H9 (cell line): Measurements from ENCODE around the gene CEP44. TPM values are rescaled to one million over a fixed set of nuclear protein-coding genes. Genes with fewer than 3 reads are reported as not detected.

Experiments
- DNase-seq: peaks from one replicate; pipeline ENCODE4 v3.0.0-alpha.2; 2017
- H2AFZ ChIP-seq: one replicate; pipeline ENCODE4 v1.6.1; 2013; ENCODE audit warnings: mild to moderate bottlenecking, low read length, control low read depth, moderate library complexity
- H2AK5ac ChIP-seq: 2 replicates; pipeline ENCODE4 v1.6.1; 2013; ENCODE audit warnings: low read length, control low read depth, mixed read lengths; ENCODE audit not compliant: insufficient read length
- H2BK120ac ChIP-seq: one replicate; pipeline ENCODE4 v1.6.1; 2013; ENCODE audit warnings: low read depth, mild to moderate bottlenecking, low read length, control low read depth, inconsistent platforms; ENCODE audit not compliant: poor library complexity, severe bottlenecking
- H2BK12ac ChIP-seq: 2 replicates; pipeline ENCODE4 v1.6.1; 2013; ENCODE audit warnings: low read length, control low read depth, mixed read lengths, low read depth; ENCODE audit not compliant: insufficient read length
- H2BK15ac ChIP-seq: 2 replicates; pipeline ENCODE4 v1.6.1; 2013; ENCODE audit warnings: low read depth, low read length, control low read depth
- H2BK20ac ChIP-seq: one replicate; pipeline ENCODE4 v1.6.1; 2013; ENCODE audit warnings: low read depth, mild to moderate bottlenecking, low read length, control low read depth, inconsistent platforms; ENCODE audit not compliant: poor library complexity, severe bottlenecking
- H2BK5ac ChIP-seq: 2 replicates; pipeline ENCODE4 v1.6.1; 2013; ENCODE audit warnings: low read length, control low read depth, mixed read lengths; ENCODE audit not compliant: insufficient read length
- H3K14ac ChIP-seq: 2 replicates; pipeline ENCODE4 v1.6.1; 2013; ENCODE audit warnings: low read length, control low read depth; ENCODE audit not compliant: insufficient read depth
- H3K18ac ChIP-seq: 2 replicates; pipeline ENCODE4 v1.6.1; 2013; ENCODE audit warnings: low read depth, mild to moderate bottlenecking, mixed read lengths, low read length, control low read depth; ENCODE audit not compliant: insufficient read length
- H3K23ac ChIP-seq: 2 replicates; pipeline ENCODE4 v1.6.1; 2013; ENCODE audit warnings: low read length, control low read depth, mixed read lengths, low read depth; ENCODE audit not compliant: insufficient read length
- H3K23me2 ChIP-seq: 2 replicates; pipeline ENCODE4 v1.6.1; 2013; ENCODE audit warnings: low read depth, mild to moderate bottlenecking, mixed read lengths, low read length, control low read depth; ENCODE audit not compliant: insufficient read length, poor library complexity, severe bottlenecking
- H3K27ac ChIP-seq: 2 replicates; pipeline ENCODE4 v1.5.1; 2013; ENCODE audit warnings: low read length, control low read depth, mixed read lengths, low read depth; ENCODE audit not compliant: insufficient read length
- H3K27me3 ChIP-seq: 2 replicates; pipeline ENCODE4 v1.6.1; 2013; ENCODE audit warnings: low read length, control low read depth, inconsistent platforms; ENCODE audit not compliant: insufficient read depth
- H3K4ac ChIP-seq: 2 replicates; pipeline ENCODE4 v1.6.1; 2013; ENCODE audit warnings: low read depth, mild to moderate bottlenecking, control low read depth, inconsistent platforms, low read length, moderate library complexity
- H3K4me1 ChIP-seq: 2 replicates; pipeline ENCODE4 v1.6.1; 2013; ENCODE audit warnings: low read length, control low read depth, inconsistent platforms; ENCODE audit not compliant: insufficient read depth
- H3K4me2 ChIP-seq: 2 replicates; pipeline ENCODE4 v1.6.1; 2013; ENCODE audit warnings: low read length, control low read depth, mixed read lengths; ENCODE audit not compliant: insufficient read length, insufficient read depth
- H3K56ac ChIP-seq: 2 replicates; pipeline ENCODE4 v1.6.1; 2013; ENCODE audit warnings: low read depth, mild to moderate bottlenecking, mixed read lengths, low read length, control low read depth; ENCODE audit not compliant: insufficient read length
- H3K79me1 ChIP-seq: 2 replicates; pipeline ENCODE4 v1.6.1; 2013; ENCODE audit warnings: low read depth, mild to moderate bottlenecking, moderate library complexity, low read length, control low read depth, inconsistent platforms; ENCODE audit not compliant: insufficient read depth, poor library complexity, severe bottlenecking
- H3K79me2 ChIP-seq: 2 replicates; pipeline ENCODE4 v1.6.1; 2013; ENCODE audit warnings: low read length, control low read depth, inconsistent platforms; ENCODE audit not compliant: insufficient read depth
- H3K9ac ChIP-seq: 2 replicates; pipeline ENCODE4 v1.6.1; 2013; ENCODE audit warnings: low read length, control low read depth, mixed read lengths; ENCODE audit not compliant: insufficient read length; ENCODE audit errors: extremely low read depth
- H3K9me3 ChIP-seq: one replicate; pipeline ENCODE4 v1.6.1; 2013; ENCODE audit warnings: low read depth, low read length, inconsistent platforms; ENCODE audit not compliant: control insufficient read depth
- H3T11ph ChIP-seq: one replicate; pipeline ENCODE4 v1.6.1; 2013; ENCODE audit warnings: mild to moderate bottlenecking, low read length, control low read depth, inconsistent platforms
- H4K20me1 ChIP-seq: one replicate; pipeline ENCODE4 v1.6.1; 2013; ENCODE audit not compliant: control insufficient read depth, insufficient read length, insufficient read depth
- H4K5ac ChIP-seq: 2 replicates; pipeline ENCODE4 v1.6.1; 2013; ENCODE audit warnings: low read depth, mild to moderate bottlenecking, mixed read lengths, low read length, control low read depth; ENCODE audit not compliant: insufficient read length
- H4K8ac ChIP-seq: replicated peaks from 2 replicates; pipeline ENCODE4 v1.6.1; 2013; ENCODE audit warnings: low read length, control low read depth, mixed read lengths, low read depth; ENCODE audit not compliant: insufficient read length
- H4K91ac ChIP-seq: 2 replicates; pipeline ENCODE4 v1.6.1; 2013; ENCODE audit warnings: low read depth, mild to moderate bottlenecking, moderate library complexity, mixed read lengths, low read length, control low read depth; ENCODE audit not compliant: insufficient read length
- H3K27ac Mint-ChIP-seq, 3 experiments: 2 replicates in 2 of 3; 3 replicates in 1 of 3; pipeline ENCODE4 v1.8.0; 2020 to 2021; ENCODE audit warnings: mixed read lengths in 3 of 3, mild to moderate bottlenecking in 1 of 3, moderate library complexity in 1 of 3
- H3K27me3 Mint-ChIP-seq: 2 replicates; pipeline ENCODE4 v1.8.0; 2021; ENCODE audit warnings: low read depth, mild to moderate bottlenecking, moderate library complexity, mixed read lengths
- H3K36me3 Mint-ChIP-seq, 3 experiments: 2 replicates in 2 of 3; 3 replicates in 1 of 3; pipeline ENCODE4 v1.8.0; 2020 to 2021; ENCODE audit warnings: low read depth in 3 of 3, mixed read lengths in 3 of 3; ENCODE audit not compliant: insufficient read depth in 1 of 3
- H3K4me1 Mint-ChIP-seq, 2 experiments: 2 replicates each; pipeline ENCODE4 v1.8.0; 2020; ENCODE audit warnings: mixed read lengths in 2 of 2
- H3K4me3 Mint-ChIP-seq, 2 experiments: 2 replicates in 1 of 2; 3 replicates in 1 of 2; pipeline ENCODE4 v1.8.0; 2020 to 2021; ENCODE audit warnings: mild to moderate bottlenecking in 2 of 2, mixed read lengths in 2 of 2, moderate library complexity in 1 of 2
- H3K9me3 Mint-ChIP-seq, 2 experiments: 2 replicates in 1 of 2; 3 replicates in 1 of 2; pipeline ENCODE4 v1.8.0; 2020; ENCODE audit warnings: mild to moderate bottlenecking in 2 of 2, mixed read lengths in 2 of 2, moderate library complexity in 1 of 2
- CTCF ChIP-seq: fragments of 200-600 bp; sonication (generic); conservative IDR thresholded peaks from 3 replicates; pipeline ENCODE4 v1.8.0; 2021; ENCODE audit warnings: antibody characterized with exemption, mild to moderate bottlenecking
- WGBS: extraction: QIAGEN DNeasy Blood & Tissue Kit; methylation state at CpG from one replicate; pipeline ENCODE4 v1.1.7; 2013; ENCODE audit warnings: missing lambda C conversion rate, low lambda C conversion rate, mixed read lengths; ENCODE audit not compliant: insufficient read length; ENCODE audit errors: extremely low coverage; 5-methylcytosine and 5-hydroxymethylcytosine counted together
- total RNA-seq: library from RNA; stranded (reverse); gene quantifications from 2 replicates; pipeline ENCODE4 v1.2.1, GENCODE V29; 2021

Gene CEP44
- total RNA-seq, 1 experiment from 2014 or later: 16.5 TPM

GRCh38 chr4:174236359-174236758, 47.4 kb upstream of the CEP44 start:
- H3K18ac ChIP-seq: no peak overlapping the region
- H3K56ac ChIP-seq: no peak overlapping the region
- no peak for DNase-seq
- Mint-ChIP-seq H3K36me3 (no peaks in the 10 kb centered on the region), H3K27ac (no peak overlapping the region), H3K9me3 (no peaks in the 10 kb centered on the region), H3K4me1 (no peaks in the 10 kb centered on the region), H3K27me3 (no peaks in the 10 kb centered on the region), H3K4me3 (no peak overlapping the region)
- H3K4me2 ChIP-seq: no peak overlapping the region
- WGBS: no CpG with 5 or more reads among the region's 3 CpGs
- H3T11ph ChIP-seq: no peak overlapping the region
- H2BK12ac ChIP-seq: no peak overlapping the region
- no peak overlapping the region for H2BK15ac ChIP-seq
- H2AFZ ChIP-seq: no peak overlapping the region
- no peak overlapping the region for H2BK5ac ChIP-seq
- no peak overlapping the region for H3K9ac ChIP-seq
- no peak overlapping the region for H3K27ac ChIP-seq
- TF ChIP-seq CTCF: no peak
- no peak overlapping the region for H2BK20ac ChIP-seq
- H3K79me2 ChIP-seq: no peaks in the 10 kb centered on the region
- no peaks in the 10 kb centered on the region for H3K27me3 ChIP-seq
- H3K23me2 ChIP-seq: no peaks in the 10 kb centered on the region
- no peak overlapping the region for H4K5ac ChIP-seq
- H3K9me3 ChIP-seq: no peaks in the 10 kb centered on the region
- H2AK5ac ChIP-seq: no peak overlapping the region
- no peak overlapping the region for H3K14ac ChIP-seq
- no peak overlapping the region for H4K91ac ChIP-seq
- no peak overlapping the region for H4K8ac ChIP-seq
- no peaks in the 10 kb centered on the region for H4K20me1 ChIP-seq
- H3K79me1 ChIP-seq: no peaks in the 10 kb centered on the region
- H2BK120ac ChIP-seq: no peak overlapping the region
- no peak overlapping the region for H3K4ac ChIP-seq
- H3K4me1 ChIP-seq: no peaks in the 10 kb centered on the region
- H3K23ac ChIP-seq: no peak overlapping the region
